Lower lobe of right lung (tissue), 2 donors: ENCODE data around the gene B3GALT6. TPM values are rescaled to one million over a fixed set of nuclear protein-coding genes. Genes with fewer than 3 reads are reported as not detected.

Source experiments
- ATAC-seq, 2 donors: fragments of 200-7000 bp; cut with Tn5 transposase; one replicate each; pipeline ENCODE4 v1.9.1; 2020 to 2022; ENCODE audit warnings: mild to moderate bottlenecking in 2 of 2, moderate library complexity in 2 of 2
- DNase-seq: peaks from one replicate; pipeline ENCODE4 v3.0.0-alpha.2; 2020
- H3K27ac ChIP-seq: fragments of 200-600 bp; one replicate; pipeline ENCODE4 v1.8.0; 2022
- H3K27me3 ChIP-seq: fragments of 200-600 bp; one replicate; pipeline ENCODE4 v1.8.0; 2022; ENCODE audit warnings: low read depth
- H3K36me3 ChIP-seq: fragments of 200-600 bp; one replicate; pipeline ENCODE4 v1.8.0; 2022; ENCODE audit warnings: mild to moderate bottlenecking
- H3K4me1 ChIP-seq: fragments of 200-600 bp; one replicate; pipeline ENCODE4 v1.8.0; 2022
- H3K4me3 ChIP-seq: fragments of 200-600 bp; one replicate; pipeline ENCODE4 v1.8.0; 2022; ENCODE audit warnings: mild to moderate bottlenecking
- H3K9me3 ChIP-seq: fragments of 200-600 bp; one replicate; pipeline ENCODE4 v1.8.0; 2022
- intact Hi-C: fragments of 100-400 bp; cut with DNase I; formaldehyde crosslinking; loops from one replicate; pipeline ENCODE4 v1.11.0; 2022
- total RNA-seq: library from RNA; stranded (reverse); fragmentation: NEBNext Ultra II Directional; extraction: Animal tissue kit (Norgen Biotek cat#: 25700); gene quantifications from one replicate; pipeline ENCODE4 v1.2.1, GENCODE V29; 2021
- TF ChIP-seq, protein P1 (sequence below): fragments of 200-600 bp; IDR thresholded peaks from one replicate; pipeline ENCODE4 v1.8.0; 2022; ENCODE audit warnings: antibody characterized with exemption, mild to moderate bottlenecking
- donor health status: DM: no; HTN: yes; CAD: no; lungs with severe emphysema.

Gene B3GALT6
- total RNA-seq, 1 donor from 2014 or later, result 13.7 TPM

DNA sequence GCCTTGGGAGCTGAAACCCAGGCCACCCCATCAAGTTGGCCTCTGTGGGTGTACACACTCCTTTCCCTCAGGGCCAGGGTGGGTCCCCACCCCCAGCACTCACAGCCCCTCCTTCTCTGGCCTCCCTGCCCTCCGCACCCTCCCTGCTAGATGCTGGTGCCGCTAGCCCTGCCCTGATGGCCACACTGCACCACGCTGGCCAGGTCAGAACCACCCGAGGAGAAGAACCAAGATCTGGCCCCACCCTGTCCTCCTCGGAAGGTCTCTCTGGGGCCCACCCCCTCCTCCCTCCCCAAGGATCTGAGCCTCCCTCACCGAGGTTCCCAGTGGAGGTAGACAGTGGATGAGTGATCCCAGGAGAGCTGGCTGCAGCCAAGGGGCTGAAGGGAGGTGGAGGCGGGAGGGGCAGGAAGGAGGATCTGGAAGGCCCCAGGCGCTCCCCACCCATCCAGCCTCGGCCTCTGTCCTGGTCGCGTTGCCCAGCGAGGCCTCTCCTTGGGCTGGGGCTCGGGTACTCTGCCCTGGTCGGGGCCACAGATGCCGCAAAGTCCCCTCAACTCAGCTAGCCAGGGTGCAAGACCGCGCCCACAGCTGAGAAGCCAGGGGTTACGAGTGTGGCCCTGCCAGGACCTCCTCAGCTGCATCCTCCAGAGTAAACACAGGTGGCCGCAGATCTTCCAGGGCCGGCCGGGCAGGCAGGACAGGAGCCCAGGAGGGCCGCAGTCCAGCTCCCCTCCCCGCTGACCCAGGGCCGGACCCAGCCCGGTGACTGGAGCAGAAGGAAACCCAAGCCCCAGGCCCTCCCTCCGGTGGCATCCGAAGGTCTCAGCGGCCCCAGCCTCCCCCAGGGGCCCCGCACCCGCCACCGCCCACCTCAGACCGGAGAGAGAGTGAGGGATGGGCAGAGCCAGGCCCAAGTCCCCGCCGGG is 5.2 kb downstream of the B3GALT6 start:
- DNase-seq (no peak), ATAC-seq (no peak)
- Histone ChIP-seq H3K36me3 (peaks cover 3% of the 10 kb centered on the region), H3K4me3 (no peak overlapping the region), H3K27me3 (peaks cover 39% of the 10 kb centered on the region), H3K9me3 (no peaks in the 10 kb centered on the region), H3K4me1 (peaks cover 13% of the 10 kb centered on the region), H3K27ac (no peak overlapping the region)
- intact Hi-C loops, result no loop called here
- TF ChIP-seq, protein P1, sequence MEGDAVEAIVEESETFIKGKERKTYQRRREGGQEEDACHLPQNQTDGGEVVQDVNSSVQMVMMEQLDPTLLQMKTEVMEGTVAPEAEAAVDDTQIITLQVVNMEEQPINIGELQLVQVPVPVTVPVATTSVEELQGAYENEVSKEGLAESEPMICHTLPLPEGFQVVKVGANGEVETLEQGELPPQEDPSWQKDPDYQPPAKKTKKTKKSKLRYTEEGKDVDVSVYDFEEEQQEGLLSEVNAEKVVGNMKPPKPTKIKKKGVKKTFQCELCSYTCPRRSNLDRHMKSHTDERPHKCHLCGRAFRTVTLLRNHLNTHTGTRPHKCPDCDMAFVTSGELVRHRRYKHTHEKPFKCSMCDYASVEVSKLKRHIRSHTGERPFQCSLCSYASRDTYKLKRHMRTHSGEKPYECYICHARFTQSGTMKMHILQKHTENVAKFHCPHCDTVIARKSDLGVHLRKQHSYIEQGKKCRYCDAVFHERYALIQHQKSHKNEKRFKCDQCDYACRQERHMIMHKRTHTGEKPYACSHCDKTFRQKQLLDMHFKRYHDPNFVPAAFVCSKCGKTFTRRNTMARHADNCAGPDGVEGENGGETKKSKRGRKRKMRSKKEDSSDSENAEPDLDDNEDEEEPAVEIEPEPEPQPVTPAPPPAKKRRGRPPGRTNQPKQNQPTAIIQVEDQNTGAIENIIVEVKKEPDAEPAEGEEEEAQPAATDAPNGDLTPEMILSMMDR, result no peak

- no peak for DNase-seq
- H3K27ac ChIP-seq, result no peak overlapping the region
- no peak overlapping the region for H3K4me3 ChIP-seq
These were observed 6.1 kb downstream of the B3GALT6 start for GRCh38 chr1:1237874-1238701.

DNA sequence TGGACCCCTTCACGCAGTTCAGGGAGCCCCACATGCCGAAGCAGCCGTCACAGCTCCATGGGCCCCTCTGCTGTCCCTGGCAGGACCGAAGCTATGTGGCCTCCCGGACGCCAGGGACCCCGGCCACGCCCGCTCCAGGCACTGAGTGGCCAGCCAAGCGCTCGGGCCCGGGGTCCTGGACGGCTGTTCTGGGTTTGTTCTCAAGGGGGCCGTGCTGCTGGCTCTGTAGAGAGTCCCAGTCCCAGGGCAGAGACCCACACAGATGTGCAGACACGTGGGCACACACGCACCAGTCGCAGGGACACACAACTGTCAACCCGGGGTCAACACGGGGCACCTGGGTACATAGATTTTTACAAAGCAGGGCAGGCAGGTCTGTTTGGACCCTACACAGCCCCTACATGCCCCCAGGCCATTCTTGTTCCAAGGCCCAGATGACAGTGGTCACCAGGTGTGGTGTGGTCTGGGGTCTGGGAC is 6.7 kb downstream of the B3GALT6 start:
- DNase-seq, result no peak
- intact Hi-C loops, result no loop called here
- ATAC-seq, result no peak
- H3K27me3 ChIP-seq, result peaks cover 44% of the 10 kb centered on the region
- H3K4me3 ChIP-seq, result no peak overlapping the region
- H3K9me3 ChIP-seq, result no peaks in the 10 kb centered on the region
- TF ChIP-seq, protein P1, result no peak
- H3K36me3 ChIP-seq, result peaks cover 3% of the 10 kb centered on the region
- H3K4me1 ChIP-seq, result peaks cover 3% of the 10 kb centered on the region
- no peak overlapping the region for H3K27ac ChIP-seq

More at GRCh38 chr1:1237874-1238701, 6.1 kb downstream of the B3GALT6 start:
- H3K4me1 ChIP-seq, result peaks cover 7% of the 10 kb centered on the region
- TF ChIP-seq, protein P1, result no peak
- intact Hi-C loops, result no loop called here
- no peaks in the 10 kb centered on the region for H3K9me3 ChIP-seq
- ATAC-seq, result no peak
- peaks cover 3% of the 10 kb centered on the region for H3K36me3 ChIP-seq
- peaks cover 42% of the 10 kb centered on the region for H3K27me3 ChIP-seq

GRCh38 chr1:1239227-1239613 is 7.2 kb downstream of the B3GALT6 start:
- Histone ChIP-seq H3K27me3 (peaks cover 48% of the 10 kb centered on the region), H3K36me3 (no peaks in the 10 kb centered on the region), H3K4me3 (no peak overlapping the region), H3K27ac (no peak overlapping the region), H3K4me1 (peaks cover 3% of the 10 kb centered on the region), H3K9me3 (no peaks in the 10 kb centered on the region)
- intact Hi-C loops, result no loop called here
- DNase-seq (no peak), ATAC-seq (no peak)
- TF ChIP-seq, protein P1, result no peak

DNA sequence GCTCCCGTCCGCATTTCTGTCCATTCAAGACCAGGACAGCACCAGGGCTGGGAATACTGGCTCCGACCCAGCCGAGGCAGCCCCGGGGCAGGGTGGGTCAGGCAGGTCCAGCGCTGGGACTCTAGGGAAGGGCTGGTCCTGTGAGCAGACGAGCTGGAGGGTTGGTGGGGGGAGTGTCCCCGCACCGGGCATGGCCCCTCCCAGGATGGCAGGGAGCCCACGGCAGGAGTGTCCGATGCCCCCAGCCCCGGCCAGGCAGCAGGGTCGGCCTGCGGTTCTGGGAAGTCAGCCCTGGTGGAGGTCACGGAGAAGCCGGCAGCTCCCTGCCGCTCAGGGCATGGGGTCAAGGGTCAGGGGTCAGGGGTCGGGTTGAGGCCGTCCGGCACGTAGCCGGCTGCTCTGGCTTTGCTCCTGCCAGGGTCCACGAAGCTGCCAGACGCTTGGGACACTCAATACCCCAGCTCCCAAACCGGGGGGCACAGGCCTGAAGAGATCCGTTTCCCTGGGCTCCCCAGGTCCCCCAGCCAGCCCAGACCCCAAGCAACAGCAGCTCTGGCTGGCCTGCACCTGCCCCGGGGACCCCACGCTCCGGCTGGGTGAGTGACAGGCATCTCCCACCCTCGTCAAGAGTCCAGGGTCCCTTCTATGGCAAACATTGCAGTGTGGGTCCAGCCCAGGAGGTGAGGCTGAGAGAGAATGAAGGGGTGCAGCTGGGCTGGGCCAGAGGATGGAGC is 7.7 kb downstream of the B3GALT6 start:
- Histone ChIP-seq H3K27me3 (peaks cover 52% of the 10 kb centered on the region), H3K9me3 (no peaks in the 10 kb centered on the region), H3K36me3 (no peaks in the 10 kb centered on the region), H3K4me1 (peaks cover 3% of the 10 kb centered on the region), H3K27ac (no peak overlapping the region), H3K4me3 (no peak overlapping the region)
- intact Hi-C loops, result no loop called here
- no peak for DNase-seq
- no peak for ATAC-seq
- TF ChIP-seq, protein P1, result no peak
